ENCODE measurements around the gene FOXL2.
A peak's percentile ranks its signal among the peaks of the same experiment; 100 is the strongest.

FOXL2 gene

GRCh38 chr3:138945709-138946662 lies 951 bp downstream of the FOXL2 start:
- peak overlapping the region; percentile 33 for H3K4me3 ChIP-seq (ENCODE audit: low read depth, low read length)
- TF ChIP-seq CTCF (IDR thresholded peaks at IDR 0.05; ENCODE audit: low read depth, low read length) = no peak

- no peak for TF ChIP-seq CTCF (IDR thresholded peaks at IDR 0.05; ENCODE audit: low read depth, low read length)
- no peak overlapping the region for H3K4me3 ChIP-seq (ENCODE audit: low read depth, low read length)
Observed at GRCh38 chr3:138944929-138945708, 1.8 kb downstream of the FOXL2 start.

GRCh38 chr3:138944654-138944928 lies 2.3 kb downstream of the FOXL2 start:
- TF ChIP-seq CTCF (IDR thresholded peaks at IDR 0.05; ENCODE audit: low read depth, low read length) = no peak
- no peak overlapping the region for H3K4me3 ChIP-seq (ENCODE audit: low read depth, low read length)

GRCh38 chr3:138943724-138944653 lies 2.9 kb downstream of the FOXL2 start:
- no peak for TF ChIP-seq CTCF (IDR thresholded peaks at IDR 0.05; ENCODE audit: low read depth, low read length)
- no peak overlapping the region for H3K4me3 ChIP-seq (ENCODE audit: low read depth, low read length)

GRCh38 chr3:138942861-138943623 lies 3.9 kb downstream of the FOXL2 start:
- H3K4me3 ChIP-seq (ENCODE audit: low read depth, low read length) = no peak overlapping the region
- 0 out of 2 replicates have a peak, but pooled peaks have one; percentile 3 for TF ChIP-seq CTCF (IDR thresholded peaks at IDR 0.05; ENCODE audit: low read depth, low read length)

- TF ChIP-seq CTCF (IDR thresholded peaks at IDR 0.05; ENCODE audit: low read depth, low read length) = no peak
Observed at GRCh38 chr3:138942271-138942670, 4.7 kb downstream of the FOXL2 start.

More at GRCh38 chr3:138942271-138942670, 4.7 kb downstream of the FOXL2 start:
- no peak overlapping the region for H3K4me3 ChIP-seq (ENCODE audit: low read depth, low read length)
